WTC11 (cell line): Measurements from ENCODE around the gene EMILIN1.

ENCODE experiments used
- ATF1 ChIP-seq: sonication (generic); formaldehyde crosslinking; IDR thresholded peaks from 2 replicates; pipeline ENCODE4 v1.8.1; 2023; ENCODE audit warnings: mild to moderate bottlenecking, moderate library complexity, missing genetic modification reagents
- CBFB ChIP-seq: sonication (generic); formaldehyde crosslinking; IDR thresholded peaks from 2 replicates; pipeline ENCODE4 v1.8.1; 2022; ENCODE audit warnings: mild to moderate bottlenecking, low read depth, missing genetic modification reagents
- CTCF ChIP-seq: fragments of 200-600 bp; IDR thresholded peaks from 2 replicates; pipeline ENCODE4 v1.8.0; 2022; ENCODE audit warnings: antibody characterized with exemption
- ELF4 ChIP-seq: sonication (generic); formaldehyde crosslinking; IDR thresholded peaks from 2 replicates; pipeline ENCODE4 v1.8.1; 2022; ENCODE audit warnings: low read depth, mild to moderate bottlenecking, moderate library complexity, missing genetic modification reagents
- JUN ChIP-seq: sonication (generic); formaldehyde crosslinking; IDR thresholded peaks from 2 replicates; pipeline ENCODE4 v1.8.0; 2023; ENCODE audit warnings: mild to moderate bottlenecking, missing genetic modification reagents
- NR2C2 ChIP-seq: sonication (generic); formaldehyde crosslinking; IDR thresholded peaks from 2 replicates; pipeline ENCODE4 v1.8.0; 2022; ENCODE audit warnings: mild to moderate bottlenecking, missing genetic modification reagents
- SP1 ChIP-seq: sonication (generic); formaldehyde crosslinking; conservative IDR thresholded peaks from 2 replicates; pipeline ENCODE4 v1.8.1; 2022; ENCODE audit warnings: missing genetic modification reagents
- USF2 ChIP-seq: sonication (generic); formaldehyde crosslinking; IDR thresholded peaks from 2 replicates; pipeline ENCODE4 v1.8.1; 2023; ENCODE audit warnings: mild to moderate bottlenecking, missing genetic modification reagents, moderate library complexity

GRCh38 chr2:27038012-27038411, 40.4 kb upstream of the EMILIN1 start:
- TF ChIP-seq USF2 (CRISPR knock-in tag) (no peak), SP1 (CRISPR knock-in tag) (no peak), CTCF (no peak), JUN (CRISPR knock-in tag) (no peak), ATF1 (CRISPR knock-in tag) (no peak), ELF4 (CRISPR knock-in tag) (no peak), NR2C2 (CRISPR knock-in tag) (no peak), CBFB (no peak)
